ENCODE data around the gene C1orf167. TPM values are rescaled to one million over a fixed set of nuclear protein-coding genes. Genes with fewer than 3 reads are reported as not detected.

C1orf167 gene
- total and polyA plus RNA-seq, 2 donors (not counting 1 experiment from before 2014, with no cell fraction given) = not detected

DNA sequence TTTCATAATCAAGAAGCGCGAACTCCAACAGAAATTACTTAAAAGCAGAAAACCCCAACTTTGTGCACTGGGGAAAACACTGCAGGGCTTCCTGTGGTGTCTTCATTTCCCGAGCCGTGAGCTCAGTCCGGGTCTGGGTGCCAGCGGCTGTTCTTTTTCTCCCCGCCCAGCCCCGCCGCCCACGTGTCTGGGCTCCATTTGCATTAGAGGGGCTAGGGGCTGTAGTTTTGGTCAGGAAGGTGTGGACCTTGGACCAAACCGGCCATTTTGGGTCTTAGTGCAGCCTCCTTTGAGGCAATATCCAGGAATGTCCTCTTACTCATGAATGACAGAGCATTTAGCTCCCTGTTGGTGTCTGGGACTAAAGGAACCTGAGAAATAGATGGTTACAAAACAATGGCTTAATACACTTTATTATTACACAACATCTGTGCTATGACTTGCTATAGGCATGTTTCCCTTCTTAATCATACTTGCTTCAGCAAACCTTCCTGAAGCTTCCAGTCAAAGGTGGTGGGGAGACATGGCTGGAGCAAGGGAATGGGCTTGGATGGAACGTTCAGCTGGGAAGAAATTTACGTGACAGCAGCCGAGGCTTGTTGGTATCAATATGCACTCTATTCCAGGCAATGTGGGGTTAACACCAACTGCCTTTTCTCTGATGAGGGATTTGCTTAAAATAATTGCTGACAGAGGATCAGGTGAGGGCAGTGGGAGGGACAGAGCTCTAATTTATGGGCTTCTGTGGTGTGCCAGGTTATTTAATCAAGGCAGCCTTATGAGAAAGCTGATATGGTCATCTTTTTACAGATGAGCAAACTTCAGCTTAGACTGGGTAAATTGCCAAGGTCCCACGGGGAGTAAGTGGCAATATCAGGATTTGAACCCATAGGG, 25.0 kb upstream of the C1orf167 start:
- ChIA-PET POLR2A (interaction anchor here (0.6 kb wide), 1 partner anchor 510 kb away, joined by 4 read pairs; no protein-coding TSS in a partner anchor), CTCF (interaction anchor here (0.6 to 4.0 kb wide), 8 partner anchors 12 to 700 kb away, joined by 3 to 39 read pairs (median 4); partner anchors contain the start of gene FBXO6)
- Histone ChIP-seq H3K27me3 (replicated peaks in 1 of 4; ENCODE audit: control extremely low read depth in 1 of 4, control insufficient read depth in 3 of 4, insufficient read depth in 4 of 4, low read length in 3 of 4) (no peaks in the 10 kb centered on the region), H3K4me2 (replicated peaks; ENCODE audit: low read depth, low read length, poor library complexity, severe bottlenecking) (peak overlapping the region; percentile 100), H3K36me3 (replicated peaks in 1 of 2; ENCODE audit: control extremely low read depth in 1 of 2, control insufficient read depth in 1 of 2, extremely low read depth in 1 of 2, insufficient read depth in 2 of 2, low read length in 1 of 2) (no peaks in the 10 kb centered on the region), H3K27ac (ENCODE audit: low read length in 2 of 2) (peak overlapping the region in 1 of 2 donors; percentile 83), H3K9ac (ENCODE audit: low read length) (peak overlapping the region; percentile 98), H3K9me3 (ENCODE audit: control extremely low read depth in 1 of 3, control insufficient read depth in 2 of 3, insufficient read depth in 1 of 3, low read length in 2 of 3) (no peaks in the 10 kb centered on the region), H3K4me3 (ENCODE audit: control extremely low read depth in 1 of 5, extremely low read depth in 1 of 5, insufficient read depth in 1 of 5, low read depth in 2 of 5, low read length in 4 of 5) (peak overlapping the region; percentile 67 to 99 (median 98)), H3K4me1 (ENCODE audit: control insufficient read depth in 2 of 2, insufficient read depth in 2 of 2, low read length in 2 of 2) (peaks cover 31 to 38% of the 10 kb centered on the region in 2 donors), H4K20me1 (ENCODE audit: control insufficient read depth, insufficient read depth, low read length, poor library complexity, severe bottlenecking) (peaks cover 1% of the 10 kb centered on the region), H3K79me2 (ENCODE audit: control insufficient read depth, insufficient read depth, low read length) (peaks cover 14% of the 10 kb centered on the region), H2AFZ (ENCODE audit: insufficient read depth, low read depth, low read length, poor library complexity, severe bottlenecking) (peak overlapping the region; percentile 100)
- Mint-ChIP-seq H3K27me3 (no peaks in the 10 kb centered on the region), H3K9me3 (ENCODE audit: insufficient read depth) (no peaks in the 10 kb centered on the region), H3K27ac (peak overlapping the region; percentile 73), H3K4me1 (peaks cover 40% of the 10 kb centered on the region), H3K4me3 (peak overlapping the region; percentile 97)
- no peak for TF ChIP-seq EZH2 (IDR thresholded peaks at IDR 0.05; ENCODE audit: borderline replicate concordance, insufficient read depth, low read depth, low read length, poor library complexity, severe bottlenecking)
- TF ChIP-seq, protein P1, sequence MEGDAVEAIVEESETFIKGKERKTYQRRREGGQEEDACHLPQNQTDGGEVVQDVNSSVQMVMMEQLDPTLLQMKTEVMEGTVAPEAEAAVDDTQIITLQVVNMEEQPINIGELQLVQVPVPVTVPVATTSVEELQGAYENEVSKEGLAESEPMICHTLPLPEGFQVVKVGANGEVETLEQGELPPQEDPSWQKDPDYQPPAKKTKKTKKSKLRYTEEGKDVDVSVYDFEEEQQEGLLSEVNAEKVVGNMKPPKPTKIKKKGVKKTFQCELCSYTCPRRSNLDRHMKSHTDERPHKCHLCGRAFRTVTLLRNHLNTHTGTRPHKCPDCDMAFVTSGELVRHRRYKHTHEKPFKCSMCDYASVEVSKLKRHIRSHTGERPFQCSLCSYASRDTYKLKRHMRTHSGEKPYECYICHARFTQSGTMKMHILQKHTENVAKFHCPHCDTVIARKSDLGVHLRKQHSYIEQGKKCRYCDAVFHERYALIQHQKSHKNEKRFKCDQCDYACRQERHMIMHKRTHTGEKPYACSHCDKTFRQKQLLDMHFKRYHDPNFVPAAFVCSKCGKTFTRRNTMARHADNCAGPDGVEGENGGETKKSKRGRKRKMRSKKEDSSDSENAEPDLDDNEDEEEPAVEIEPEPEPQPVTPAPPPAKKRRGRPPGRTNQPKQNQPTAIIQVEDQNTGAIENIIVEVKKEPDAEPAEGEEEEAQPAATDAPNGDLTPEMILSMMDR (IDR thresholded peaks at IDR 0.05) = no peak
- ATAC-seq (ENCODE audit: low read depth) (no peak), DNase-seq (no peak)
- WGBS (ENCODE audit: insufficient coverage) = 25% methylated on average over 11 of the region's 15 CpGs
- intact Hi-C loops (cut with micrococcal nuclease) = loop anchor here (1.0 to 2.0 kb wide), 4 partner anchors 18 to 78 kb away; partner anchors contain the start of genes CLCN6 and FBXO6

DNA sequence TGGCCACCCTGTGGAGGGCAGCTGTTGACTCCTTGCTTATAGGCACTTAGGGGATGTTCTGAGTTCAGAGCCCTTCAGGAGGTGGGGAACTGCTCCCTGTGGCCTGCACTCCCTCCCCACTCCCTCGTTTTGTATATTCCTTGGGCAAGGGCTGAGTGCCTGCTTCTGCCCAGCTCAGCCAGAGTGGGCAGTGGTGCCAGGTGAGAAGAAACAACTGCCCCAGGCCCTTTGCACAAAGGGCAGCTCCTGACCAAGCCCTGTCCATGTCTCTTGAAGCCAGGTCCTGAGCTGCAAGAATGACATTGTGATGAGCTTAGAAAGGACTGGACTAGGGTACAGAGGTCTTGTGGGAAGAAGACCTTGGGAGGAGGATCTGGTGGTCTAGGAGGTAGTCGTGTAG, 23.9 kb upstream of the C1orf167 start:
- H3K4me1 ChIP-seq (ENCODE audit: control insufficient read depth in 2 of 2, insufficient read depth in 2 of 2, low read length in 2 of 2) = peaks cover 29 to 36% of the 10 kb centered on the region in 2 donors
- no peak overlapping the region for H3K9ac ChIP-seq (ENCODE audit: low read length)
- ChIA-PET POLR2A (no interaction called here), CTCF (interaction anchor here (0.6 to 4.0 kb wide), 3 partner anchors 19 to 94 kb away, joined by 3 to 39 read pairs (median 8); partner anchors contain the start of gene FBXO6)
- H3K4me2 ChIP-seq (replicated peaks; ENCODE audit: low read depth, low read length, poor library complexity, severe bottlenecking) = no peak overlapping the region
- intact Hi-C loops (cut with micrococcal nuclease) = no loop called here
- no peaks in the 10 kb centered on the region for H3K9me3 ChIP-seq (ENCODE audit: control extremely low read depth in 1 of 3, control insufficient read depth in 2 of 3, insufficient read depth in 1 of 3, low read length in 2 of 3)
- no peaks in the 10 kb centered on the region for H3K27me3 ChIP-seq (replicated peaks in 1 of 4; ENCODE audit: control extremely low read depth in 1 of 4, control insufficient read depth in 3 of 4, insufficient read depth in 4 of 4, low read length in 3 of 4)
- DNase-seq (no peak), ATAC-seq (ENCODE audit: low read depth) (no peak)
- H3K4me3 Mint-ChIP-seq = peak overlapping the region; percentile 26
- TF ChIP-seq, protein P1 (IDR thresholded peaks at IDR 0.05) = no peak
- no peak for TF ChIP-seq EZH2 (IDR thresholded peaks at IDR 0.05; ENCODE audit: borderline replicate concordance, insufficient read depth, low read depth, low read length, poor library complexity, severe bottlenecking)
- no CpG with 5 or more reads among the region's 2 CpGs for WGBS (ENCODE audit: insufficient coverage)
- no peaks in the 10 kb centered on the region for H3K27me3 Mint-ChIP-seq
- H3K79me2 ChIP-seq (ENCODE audit: control insufficient read depth, insufficient read depth, low read length) = peaks cover 25% of the 10 kb centered on the region
- H3K4me3 ChIP-seq (ENCODE audit: control extremely low read depth in 1 of 5, extremely low read depth in 1 of 5, insufficient read depth in 1 of 5, low read depth in 2 of 5, low read length in 4 of 5) = peak overlapping the region in 1 of 5 experiments; percentile 12
- no peak overlapping the region for H3K27ac ChIP-seq (ENCODE audit: low read length in 2 of 2)
- peaks cover 42% of the 10 kb centered on the region for H3K4me1 Mint-ChIP-seq
- H2AFZ ChIP-seq (ENCODE audit: insufficient read depth, low read depth, low read length, poor library complexity, severe bottlenecking) = no peak overlapping the region
- H3K36me3 ChIP-seq (replicated peaks in 1 of 2; ENCODE audit: control extremely low read depth in 1 of 2, control insufficient read depth in 1 of 2, extremely low read depth in 1 of 2, insufficient read depth in 2 of 2, low read length in 1 of 2) = no peaks in the 10 kb centered on the region
- H3K27ac Mint-ChIP-seq = no peak overlapping the region
- H3K9me3 Mint-ChIP-seq (ENCODE audit: insufficient read depth) = no peaks in the 10 kb centered on the region
- H4K20me1 ChIP-seq (ENCODE audit: control insufficient read depth, insufficient read depth, low read length, poor library complexity, severe bottlenecking) = peaks cover 12% of the 10 kb centered on the region
